Measurements from ENCODE around the gene HPCAL1.

DNA sequence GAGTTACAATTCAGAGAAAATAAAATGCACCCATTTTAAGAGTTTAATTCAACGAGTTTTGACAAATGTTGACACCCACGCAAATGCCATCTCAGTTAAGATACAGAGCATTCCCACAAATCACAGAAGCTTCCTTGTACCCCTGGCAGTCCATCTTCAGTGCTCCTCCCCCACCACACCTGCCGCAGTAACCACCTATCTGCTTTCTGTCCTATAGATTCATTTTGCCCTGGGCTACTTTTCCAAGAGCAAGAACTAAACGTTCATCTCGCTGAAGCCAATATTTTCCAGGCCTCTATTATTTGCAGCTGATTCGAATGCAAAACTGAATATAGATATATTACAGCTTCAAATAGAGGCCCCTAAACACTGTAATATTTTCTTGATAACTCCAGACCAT lies 13.4 kb upstream of the HPCAL1 start:
- TF ChIP-seq, protein P1, sequence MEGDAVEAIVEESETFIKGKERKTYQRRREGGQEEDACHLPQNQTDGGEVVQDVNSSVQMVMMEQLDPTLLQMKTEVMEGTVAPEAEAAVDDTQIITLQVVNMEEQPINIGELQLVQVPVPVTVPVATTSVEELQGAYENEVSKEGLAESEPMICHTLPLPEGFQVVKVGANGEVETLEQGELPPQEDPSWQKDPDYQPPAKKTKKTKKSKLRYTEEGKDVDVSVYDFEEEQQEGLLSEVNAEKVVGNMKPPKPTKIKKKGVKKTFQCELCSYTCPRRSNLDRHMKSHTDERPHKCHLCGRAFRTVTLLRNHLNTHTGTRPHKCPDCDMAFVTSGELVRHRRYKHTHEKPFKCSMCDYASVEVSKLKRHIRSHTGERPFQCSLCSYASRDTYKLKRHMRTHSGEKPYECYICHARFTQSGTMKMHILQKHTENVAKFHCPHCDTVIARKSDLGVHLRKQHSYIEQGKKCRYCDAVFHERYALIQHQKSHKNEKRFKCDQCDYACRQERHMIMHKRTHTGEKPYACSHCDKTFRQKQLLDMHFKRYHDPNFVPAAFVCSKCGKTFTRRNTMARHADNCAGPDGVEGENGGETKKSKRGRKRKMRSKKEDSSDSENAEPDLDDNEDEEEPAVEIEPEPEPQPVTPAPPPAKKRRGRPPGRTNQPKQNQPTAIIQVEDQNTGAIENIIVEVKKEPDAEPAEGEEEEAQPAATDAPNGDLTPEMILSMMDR (IDR thresholded peaks at IDR 0.05) = no peak
- TF ChIP-seq POLR2A (IDR thresholded peaks at IDR 0.05) = no peak
